Mammary epithelial cell (primary cell): ENCODE data around the gene SATB1.

Experiments used
- EZH2 ChIP-seq: IDR thresholded peaks from 2 replicates; pipeline ENCODE4 v1.6.1; 2012; ENCODE audit warnings: low read length, inconsistent platforms, borderline replicate concordance
- TF ChIP-seq, protein P1 (sequence below), 2 donors: IDR thresholded peaks in 1 of 2; conservative IDR thresholded peaks in 1 of 2; 2 replicates each; pipeline ENCODE4 v1.5.1; 2011 to 2012; ENCODE audit warnings: inconsistent platforms in 2 of 2, low read length in 2 of 2, mild to moderate bottlenecking in 2 of 2, control low read depth in 1 of 2, low read depth in 1 of 2; ENCODE audit not compliant: insufficient read depth in 1 of 2; ENCODE audit errors: extremely low read depth in 1 of 2

- TF ChIP-seq, protein P1, sequence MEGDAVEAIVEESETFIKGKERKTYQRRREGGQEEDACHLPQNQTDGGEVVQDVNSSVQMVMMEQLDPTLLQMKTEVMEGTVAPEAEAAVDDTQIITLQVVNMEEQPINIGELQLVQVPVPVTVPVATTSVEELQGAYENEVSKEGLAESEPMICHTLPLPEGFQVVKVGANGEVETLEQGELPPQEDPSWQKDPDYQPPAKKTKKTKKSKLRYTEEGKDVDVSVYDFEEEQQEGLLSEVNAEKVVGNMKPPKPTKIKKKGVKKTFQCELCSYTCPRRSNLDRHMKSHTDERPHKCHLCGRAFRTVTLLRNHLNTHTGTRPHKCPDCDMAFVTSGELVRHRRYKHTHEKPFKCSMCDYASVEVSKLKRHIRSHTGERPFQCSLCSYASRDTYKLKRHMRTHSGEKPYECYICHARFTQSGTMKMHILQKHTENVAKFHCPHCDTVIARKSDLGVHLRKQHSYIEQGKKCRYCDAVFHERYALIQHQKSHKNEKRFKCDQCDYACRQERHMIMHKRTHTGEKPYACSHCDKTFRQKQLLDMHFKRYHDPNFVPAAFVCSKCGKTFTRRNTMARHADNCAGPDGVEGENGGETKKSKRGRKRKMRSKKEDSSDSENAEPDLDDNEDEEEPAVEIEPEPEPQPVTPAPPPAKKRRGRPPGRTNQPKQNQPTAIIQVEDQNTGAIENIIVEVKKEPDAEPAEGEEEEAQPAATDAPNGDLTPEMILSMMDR (conservative IDR thresholded peaks at IDR 0.05 in 1 of 2, IDR thresholded peaks at IDR 0.05 in 1 of 2; ENCODE audit: extremely low read depth in 1 of 2, insufficient read depth in 1 of 2, low read depth in 1 of 2, low read length in 2 of 2) = no peak
- no peak for TF ChIP-seq EZH2
Measured at GRCh38 chr3:18338827-18339514, 86.2 kb downstream of the SATB1 start.
